IMR-90 (cell line): ENCODE results near the gene GPRC6A. TPM values are rescaled to one million over a fixed set of nuclear protein-coding genes. Genes with fewer than 3 reads are reported as not detected.

ENCODE experiments used
- ATAC-seq: fragments of 200-7000 bp; cut with Tn5 transposase; 2 replicates; pipeline ENCODE4 v1.9.1; 2020; ENCODE audit warnings: low read depth, mild to moderate bottlenecking, moderate library complexity
- BruUV-seq: library from RNA; stranded (reverse); fragments of 400-500 nt; replicated peaks from 2 replicates; lab custom pipeline; 2021; lab: Mats Ljungman, UMichigan
- CTCF ChIA-PET: fragments of 300-600 bp; formaldehyde crosslinking; extraction: SDS; loops from one replicate; lab custom pipeline; 2021; ENCODE audit warnings: antibody characterized with exemption; lab: Yijun Ruan, JAX
- POLR2A ChIA-PET: fragments of 300-600 bp; sonication (Branson Sonifier 250); formaldehyde crosslinking; loops from one replicate; lab custom pipeline; 2022; ENCODE audit warnings: antibody characterized with exemption; ENCODE audit not compliant: unreplicated experiment; lab: Charles Lee
- DNase-seq: peaks from one replicate; pipeline ENCODE4 v3.0.0; 2013
- H2AFZ ChIP-seq: replicated peaks from 2 replicates; pipeline ENCODE3; 2013; ENCODE audit warnings: low read length, mild to moderate bottlenecking; ENCODE audit not compliant: poor library complexity
- H2AK5ac ChIP-seq: 2 replicates; pipeline ENCODE4 v1.6.1; 2013; ENCODE audit warnings: low read depth, low read length, inconsistent platforms
- H2AK9ac ChIP-seq: replicated peaks from 2 replicates; pipeline ENCODE3; 2013; ENCODE audit warnings: mild to moderate bottlenecking, low read depth, low read length, moderate library complexity; ENCODE audit not compliant: poor library complexity
- H2BK120ac ChIP-seq: 2 replicates; pipeline ENCODE4 v1.6.1; 2013; ENCODE audit warnings: low read depth, low read length, inconsistent platforms
- H2BK15ac ChIP-seq: 3 replicates; pipeline ENCODE4 v1.6.1; 2013; ENCODE audit warnings: low read depth, low read length, inconsistent platforms
- H2BK20ac ChIP-seq: 2 replicates; pipeline ENCODE4 v1.6.1; 2013; ENCODE audit warnings: low read depth, mild to moderate bottlenecking, inconsistent platforms, low read length, moderate library complexity
- H2BK5ac ChIP-seq: 2 replicates; pipeline ENCODE4 v1.6.1; 2013; ENCODE audit warnings: mild to moderate bottlenecking, low read depth, low read length, inconsistent platforms; ENCODE audit not compliant: poor library complexity, severe bottlenecking
- H3K14ac ChIP-seq: replicated peaks from 2 replicates; pipeline ENCODE4 v1.6.1; 2013; ENCODE audit warnings: low read depth, low read length, inconsistent platforms
- H3K18ac ChIP-seq: 2 replicates; pipeline ENCODE4 v1.6.1; 2013; ENCODE audit warnings: low read depth, low read length, control low read depth
- H3K23ac ChIP-seq: 2 replicates; pipeline ENCODE4 v1.6.1; 2013; ENCODE audit warnings: low read depth, low read length, inconsistent platforms
- H3K27ac ChIP-seq: 2 replicates; pipeline ENCODE4 v1.5.1; 2013; ENCODE audit warnings: mild to moderate bottlenecking, control low read depth, low read length; ENCODE audit not compliant: insufficient read depth
- H3K27me3 ChIP-seq: 2 replicates; pipeline ENCODE4 v1.6.1; 2013; ENCODE audit warnings: low read length; ENCODE audit not compliant: control insufficient read depth, insufficient read depth
- H3K36me3 ChIP-seq: 2 replicates; pipeline ENCODE4 v1.6.1; 2013; ENCODE audit warnings: low read length, mixed read lengths; ENCODE audit not compliant: control insufficient read depth, insufficient read depth
- H3K4ac ChIP-seq: 2 replicates; pipeline ENCODE4 v1.6.1; 2013; ENCODE audit warnings: low read depth, low read length, inconsistent platforms
- H3K4me1 ChIP-seq: 2 replicates; pipeline ENCODE4 v1.6.1; 2013; ENCODE audit warnings: low read length, mixed read lengths; ENCODE audit not compliant: control insufficient read depth, insufficient read depth
- H3K4me2 ChIP-seq: 2 replicates; pipeline ENCODE4 v1.6.1; 2013; ENCODE audit warnings: low read depth, mild to moderate bottlenecking, control low read depth, low read length, moderate library complexity
- H3K4me3 ChIP-seq: 2 replicates; pipeline ENCODE4 v1.5.1; 2013; ENCODE audit warnings: low read depth, mild to moderate bottlenecking, control low read depth, low read length, moderate library complexity; ENCODE audit not compliant: insufficient read depth
- H3K56ac ChIP-seq: 2 replicates; pipeline ENCODE4 v1.6.1; 2013; ENCODE audit warnings: low read length, inconsistent platforms; ENCODE audit not compliant: insufficient read depth; ENCODE audit errors: extremely low read depth
- H3K79me1 ChIP-seq, 2 experiments: 2 replicates each; pipeline ENCODE4 v1.6.1; 2013; ENCODE audit warnings: low read length in 2 of 2, inconsistent platforms in 1 of 2, low read depth in 1 of 2
- H3K9ac ChIP-seq: 2 replicates; pipeline ENCODE4 v1.6.1; 2013; ENCODE audit warnings: low read depth, low read length, control low read depth
- H3K9me1 ChIP-seq: 2 replicates; pipeline ENCODE4 v1.6.1; 2013; ENCODE audit warnings: low read length, inconsistent platforms; ENCODE audit not compliant: insufficient read depth
- H3K9me3 ChIP-seq: 2 replicates; pipeline ENCODE4 v1.6.1; 2013; ENCODE audit warnings: low read length; ENCODE audit not compliant: control insufficient read depth, insufficient read depth
- H4K20me1 ChIP-seq: 2 replicates; pipeline ENCODE4 v1.6.1; 2013; ENCODE audit warnings: low read length, inconsistent platforms; ENCODE audit not compliant: insufficient read depth
- H4K5ac ChIP-seq: 2 replicates; pipeline ENCODE4 v1.6.1; 2013; ENCODE audit warnings: mild to moderate bottlenecking, low read depth, low read length, control low read depth
- H4K8ac ChIP-seq, 2 experiments: 2 replicates each; pipeline ENCODE4 v1.6.1; 2013; ENCODE audit warnings: low read depth in 2 of 2, low read length in 2 of 2, control low read depth in 1 of 2, inconsistent platforms in 1 of 2
- H4K91ac ChIP-seq: 2 replicates; pipeline ENCODE4 v1.6.1; 2013; ENCODE audit warnings: low read depth, low read length, inconsistent platforms; ENCODE audit not compliant: insufficient read depth
- BHLHE40 ChIP-seq: fragments of 150-350 bp; IDR thresholded peaks from 2 replicates; pipeline ENCODE4 v1.6.1; 2016; ENCODE audit warnings: mild to moderate bottlenecking, low read depth, low read length
- CHD1 ChIP-seq: IDR thresholded peaks from 2 replicates; pipeline ENCODE4 v1.6.1; 2012; ENCODE audit warnings: low read depth, low read length, improper control_type of control experiment
- CTCF ChIP-seq: conservative IDR thresholded peaks from 2 replicates; pipeline ENCODE4 v1.5.1; 2012; ENCODE audit warnings: mild to moderate bottlenecking, low read depth, low read length, improper control_type of control experiment
- ELK1 ChIP-seq: fragments of 150-350 bp; IDR thresholded peaks from 2 replicates; pipeline ENCODE4 v1.6.1; 2016; ENCODE audit warnings: low read depth, mild to moderate bottlenecking, low read length, moderate library complexity, borderline replicate concordance
- FOS ChIP-seq: fragments of 150-350 bp; IDR thresholded peaks from 2 replicates; pipeline ENCODE4 v1.6.1; 2016; ENCODE audit warnings: low read depth, low read length
- MAFK ChIP-seq: IDR thresholded peaks from 2 replicates; pipeline ENCODE4 v1.6.1; 2012; ENCODE audit warnings: low read depth, low read length, improper control_type of control experiment
- MAZ ChIP-seq: IDR thresholded peaks from 2 replicates; pipeline ENCODE4 v1.6.1; 2012; ENCODE audit warnings: low read depth, mild to moderate bottlenecking, low read length, improper control_type of control experiment, moderate library complexity, borderline replicate concordance
- MXI1 ChIP-seq: IDR thresholded peaks from 2 replicates; pipeline ENCODE4 v1.6.1; 2012; ENCODE audit warnings: low read depth, mild to moderate bottlenecking, low read length, moderate library complexity, borderline replicate concordance
- NFE2L2 ChIP-seq: fragments of 150-350 bp; IDR thresholded peaks from 2 replicates; pipeline ENCODE4 v1.6.1; 2016; ENCODE audit warnings: low read depth, mild to moderate bottlenecking, low read length
- POLR2A ChIP-seq: IDR thresholded peaks from 2 replicates; pipeline ENCODE4 v1.6.1; 2012; ENCODE audit warnings: mild to moderate bottlenecking, low read depth, low read length
- RAD21 ChIP-seq: IDR thresholded peaks from 2 replicates; pipeline ENCODE4 v1.6.1; 2012; ENCODE audit warnings: low read length, improper control_type of control experiment
- USF2 ChIP-seq: fragments of 150-350 bp; IDR thresholded peaks from 2 replicates; pipeline ENCODE4 v1.6.1; 2017; ENCODE audit warnings: mild to moderate bottlenecking, antibody characterized with exemption, low read length, low read depth
- WGBS, 2 experiments: methylation state at CpG; one replicate each; pipeline versions ENCODE4 v1.1.5 to v1.1.7; 2013; ENCODE audit warnings: missing lambda C conversion rate in 2 of 2; ENCODE audit not compliant: insufficient read length in 1 of 2; ENCODE audit errors: extremely low coverage in 2 of 2; 5-methylcytosine and 5-hydroxymethylcytosine counted together
- dilution Hi-C: fragments of 300-500 bp; cut with HindIII; formaldehyde crosslinking; loops from one replicate; pipeline ENCODE4 v1.14.3; 2018; ENCODE audit warnings: low sequenced_read_pairs; ENCODE audit not compliant: unreplicated experiment
- in situ Hi-C: fragments of 300-500 bp; cut with MboI; formaldehyde crosslinking; loops from 3 replicates; pipeline ENCODE4 v1.14.3; 2019; ENCODE audit warnings: low sequenced_read_pairs, inconsistent platforms, mixed read lengths
- intact Hi-C: fragments of 100-400 bp; cut with micrococcal nuclease; formaldehyde crosslinking; loops from 2 replicates; pipeline ENCODE4 v1.10.0; 2022
- polyA plus RNA-seq, 3 experiments: library from polyadenylated mRNA; depleted of rRNA; stranded (reverse); fragments of >200 nt; gene quantifications; 2 replicates each; pipeline ENCODE4 v1.2.3, GENCODE V29; 2012; ENCODE audit warnings: low replicate concordance in 1 of 3
- total RNA-seq: library from RNA; depleted of rRNA; stranded (reverse); fragments of >200 nt; gene quantifications from 2 replicates; pipeline ENCODE4 v1.2.3, GENCODE V29; 2012

The GPRC6A gene
- total and polyA plus RNA-seq, 2 of the 4 experiments (the other 2 are of a cell fraction): not detected

DNA sequence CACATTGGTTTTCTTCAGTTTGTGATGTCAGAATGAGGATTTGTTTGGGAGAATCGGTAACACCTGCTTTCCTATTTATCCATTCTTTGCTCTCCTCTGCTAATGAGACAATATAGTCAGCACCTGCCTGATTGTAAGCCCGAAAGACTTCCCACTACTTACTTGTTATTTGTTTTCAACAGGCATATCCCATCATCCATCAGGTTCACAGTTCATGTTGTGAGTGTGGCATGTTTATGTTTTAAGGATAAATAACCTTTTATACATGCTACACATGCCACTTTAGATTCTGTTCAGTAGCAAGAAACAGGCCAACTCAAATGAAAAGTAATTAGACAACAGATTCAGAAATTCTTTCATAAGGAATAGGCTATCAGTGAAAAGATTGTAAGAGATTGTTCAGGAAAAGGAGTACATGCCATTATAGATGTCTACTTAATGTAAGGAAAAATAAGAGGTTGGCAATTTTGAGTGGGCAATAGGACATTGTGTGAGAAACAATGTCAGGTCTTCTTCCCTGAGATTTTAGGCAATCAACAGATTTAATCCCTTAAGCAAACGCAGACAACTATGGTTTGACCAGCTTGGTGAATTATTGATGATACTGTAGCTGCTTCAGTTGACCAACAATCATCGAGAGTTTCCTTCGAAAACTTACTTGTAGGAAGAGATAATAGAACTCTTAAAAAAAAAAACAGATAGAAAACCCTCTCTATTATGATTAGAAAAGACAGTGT is 7.9 kb upstream of the GPRC6A start:
- Histone ChIP-seq H3K27me3 (no peaks in the 10 kb centered on the region), H3K18ac (no peak overlapping the region), H3K4me2 (no peak overlapping the region), H3K9me1 (no peaks in the 10 kb centered on the region; the same call in 1 of the 2 replicates), H2AK5ac (no peak overlapping the region), H4K5ac (no peak overlapping the region), H2AFZ (no peak overlapping the region), H3K4me1 (no peaks in the 10 kb centered on the region), H4K8ac (no peak overlapping the region), H4K20me1 (no peaks in the 10 kb centered on the region), H3K36me3 (no peaks in the 10 kb centered on the region), H3K4ac (no peak overlapping the region), H2BK15ac (no peak overlapping the region), H3K9me3 (no peaks in the 10 kb centered on the region), H2AK9ac (no peak overlapping the region), H3K14ac (no peak overlapping the region), H2BK20ac (no peak overlapping the region), H3K56ac (no peak overlapping the region), H3K23ac (no peak overlapping the region), H3K79me1 (no peaks in the 10 kb centered on the region), H3K4me3 (no peak overlapping the region), H2BK120ac (no peak overlapping the region), H3K27ac (no peak overlapping the region), H3K9ac (no peak overlapping the region), H4K91ac (no peak overlapping the region), H2BK5ac (no peak overlapping the region)
- BruUV-seq: no TSS peak
- intact Hi-C loops (no loop called here), dilution Hi-C loops (no loop called here), in situ Hi-C loops (no loop called here)
- WGBS, 2 experiments: no CpG with 5 or more reads among the region's 5 CpGs
- ChIA-PET POLR2A (no interaction called here), CTCF (no interaction called here)
- DNase-seq: no peak
- ATAC-seq: no peak
- TF ChIP-seq USF2 (no peak), RAD21 (no peak), POLR2A (no peak), MXI1 (no peak), CHD1 (no peak), MAFK (no peak), BHLHE40 (no peak), NFE2L2 (no peak), ELK1 (no peak), MAZ (no peak), CTCF (no peak), FOS (no peak)
